ENCODE data around the gene VOPP1. TPM values are rescaled to one million over a fixed set of nuclear protein-coding genes. Genes with fewer than 3 reads are reported as not detected.
"Not testable (repeated sequence)": the region's sequence is repeated elsewhere in the genome, so short reads cannot be mapped to it uniquely, and the experiment has no call there.

Gene VOPP1
- 138 and 154 TPM in 2 replicates for total RNA-seq

- DNase-seq (ENCODE audit: extremely low read depth, low read depth, low spot score), result no peak
These were observed at the start of gene VOPP1 for GRCh38 chr7:55572378-55573233. TSS of gene VOPP1 (minus strand) at chr7:55572502. CDS start at chr7:55572324, 178 bp downstream.

GRCh38 chr7:55618913-55619312 lies 46.6 kb upstream of the VOPP1 start:
- DNase-seq (ENCODE audit: extremely low read depth, low read depth, low spot score), result no peak

GRCh38 chr7:55614365-55615064 lies 42.2 kb upstream of the VOPP1 start:
- DNase-seq (ENCODE audit: extremely low read depth, low read depth, low spot score), result not testable (repeated sequence)

GRCh38 chr7:55609726-55610125 lies 37.4 kb upstream of the VOPP1 start:
- not testable (repeated sequence) for DNase-seq (ENCODE audit: extremely low read depth, low read depth, low spot score)

- not testable (repeated sequence) for DNase-seq (ENCODE audit: extremely low read depth, low read depth, low spot score)
These were observed 33.4 kb upstream of the VOPP1 start for GRCh38 chr7:55605661-55606060.

GRCh38 chr7:55597944-55598499 lies 25.7 kb upstream of the VOPP1 start:
- DNase-seq (ENCODE audit: extremely low read depth, low read depth, low spot score), result not testable (repeated sequence)

- not testable (repeated sequence) for DNase-seq (ENCODE audit: extremely low read depth, low read depth, low spot score)
These were observed 25.0 kb upstream of the VOPP1 start for GRCh38 chr7:55597214-55597739.

- DNase-seq (ENCODE audit: extremely low read depth, low read depth, low spot score), result no peak
These were observed 23.2 kb upstream of the VOPP1 start for GRCh38 chr7:55595511-55595910.

- DNase-seq (ENCODE audit: extremely low read depth, low read depth, low spot score), result no peak
These were observed 22.6 kb upstream of the VOPP1 start for GRCh38 chr7:55594870-55595269.

GRCh38 chr7:55594414-55594813 lies 22.1 kb upstream of the VOPP1 start:
- no peak for DNase-seq (ENCODE audit: extremely low read depth, low read depth, low spot score)

GRCh38 chr7:55593515-55594318 lies 21.4 kb upstream of the VOPP1 start:
- no peak for DNase-seq (ENCODE audit: extremely low read depth, low read depth, low spot score)

- no peak for DNase-seq (ENCODE audit: extremely low read depth, low read depth, low spot score)
These were observed 20.8 kb upstream of the VOPP1 start for GRCh38 chr7:55593172-55593514.

- DNase-seq (ENCODE audit: extremely low read depth, low read depth, low spot score), result no peak
These were observed 20.2 kb upstream of the VOPP1 start for GRCh38 chr7:55592492-55592891.

GRCh38 chr7:55591282-55591931 lies 19.1 kb upstream of the VOPP1 start:
- no peak for DNase-seq (ENCODE audit: extremely low read depth, low read depth, low spot score)

- DNase-seq (ENCODE audit: extremely low read depth, low read depth, low spot score), result no peak
These were observed 18.4 kb upstream of the VOPP1 start for GRCh38 chr7:55590517-55591281.

- DNase-seq (ENCODE audit: extremely low read depth, low read depth, low spot score), result no peak
These were observed 17.6 kb upstream of the VOPP1 start for GRCh38 chr7:55589905-55590304.

GRCh38 chr7:55588976-55589604 lies 16.8 kb upstream of the VOPP1 start:
- DNase-seq (ENCODE audit: extremely low read depth, low read depth, low spot score), result no peak

GRCh38 chr7:55588379-55588699 lies 16.0 kb upstream of the VOPP1 start:
- DNase-seq (ENCODE audit: extremely low read depth, low read depth, low spot score), result no peak

Data from glomerular endothelial cell (primary cell).